SK-N-SH (cell line): Measurements from ENCODE around the gene PLAAT4. TPM values are rescaled to one million over a fixed set of nuclear protein-coding genes. Genes with fewer than 3 reads are reported as not detected.

Experiments used
- CTCF ChIA-PET: fragments of 300-600, 350-600 bp; formaldehyde crosslinking; extraction: SDS; loops from one replicate; lab custom pipeline; 2021; lab: Yijun Ruan, JAX
- POLR2A ChIA-PET: fragments of 350-600 bp; sonication (Branson Sonifier 250); formaldehyde crosslinking; extraction: SDS; loops from one replicate; lab custom pipeline; 2020; ENCODE audit warnings: antibody characterized with exemption, inconsistent platforms; lab: Yijun Ruan, JAX
- DNase-seq: peaks from one replicate; pipeline ENCODE4 v3.0.0; 2012
- H2AFZ ChIP-seq: fragments of 200-600 bp; sonication (generic); 2 replicates; pipeline ENCODE4 v1.8.1; 2016; ENCODE audit warnings: antibody characterized with exemption, mild to moderate bottlenecking, low read depth
- H3F3A ChIP-seq: fragments of 200-600 bp; sonication (generic); replicated peaks from 2 replicates; pipeline ENCODE3; 2016; ENCODE audit warnings: antibody characterized with exemption, mild to moderate bottlenecking; ENCODE audit not compliant: insufficient read depth
- H3K27ac ChIP-seq, 2 experiments: fragments of 200-500 bp in 1 of 2; fragments of 200-600 bp in 1 of 2; sonication (Bioruptor generic) in 1 of 2; sonication (generic), shearing (Covaris generic) in 1 of 2; 2 replicates each; pipeline versions ENCODE4 v1.5.1 to v1.6.1; 2014 to 2016; ENCODE audit warnings: low read depth in 2 of 2, inconsistent platforms in 1 of 2, low read length in 1 of 2, mild to moderate bottlenecking in 1 of 2, mixed read lengths in 1 of 2
- H3K27me3 ChIP-seq: fragments of 200-600 bp; sonication (generic), shearing (Covaris generic); 2 replicates; pipeline ENCODE4 v1.6.1; 2016; ENCODE audit warnings: mixed run types; ENCODE audit not compliant: insufficient read depth
- H3K36me3 ChIP-seq, 2 experiments: fragments of 200-500 bp in 1 of 2; fragments of 200-600 bp in 1 of 2; sonication (Bioruptor generic) in 1 of 2; sonication (generic) in 1 of 2; replicated peaks in 1 of 2; 2 replicates each; pipeline versions ENCODE3 to v1.5.1; 2014 to 2016; ENCODE audit warnings: low read length in 1 of 2, mild to moderate bottlenecking in 1 of 2; ENCODE audit not compliant: insufficient read depth in 2 of 2, control insufficient read depth in 1 of 2
- H3K4me1 ChIP-seq, 2 experiments: fragments of 200-500 bp in 1 of 2; fragments of 200-600 bp in 1 of 2; sonication (Bioruptor generic) in 1 of 2; sonication (generic), shearing (Covaris generic) in 1 of 2; 2 replicates each; pipeline versions ENCODE4 v1.5.1 to v1.6.1; 2014 to 2016; ENCODE audit warnings: low read depth in 1 of 2, low read length in 1 of 2, mixed run types in 1 of 2; ENCODE audit not compliant: insufficient read depth in 2 of 2, control insufficient read depth in 1 of 2
- H3K4me2 ChIP-seq: fragments of 200-600 bp; sonication (generic), shearing (Covaris generic); 2 replicates; pipeline ENCODE4 v1.6.1; 2017; ENCODE audit warnings: mixed run types
- H3K4me3 ChIP-seq, 2 experiments: fragments of 200-500 bp in 1 of 2; fragments of 200-600 bp in 1 of 2; sonication (Bioruptor generic) in 1 of 2; sonication (generic), shearing (Covaris generic) in 1 of 2; 2 replicates each; pipeline versions ENCODE4 v1.5.1 to v1.8.1; 2014 to 2016; ENCODE audit warnings: low read depth in 2 of 2, inconsistent platforms in 1 of 2, low read length in 1 of 2, mild to moderate bottlenecking in 1 of 2, mixed read lengths in 1 of 2, moderate library complexity in 1 of 2
- H3K79me2 ChIP-seq: fragments of 200-600 bp; sonication (generic); 2 replicates; pipeline ENCODE4 v1.8.1; 2017; ENCODE audit warnings: mild to moderate bottlenecking; ENCODE audit not compliant: insufficient read depth
- H3K9ac ChIP-seq: fragments of 200-600 bp; sonication (generic); 2 replicates; pipeline ENCODE4 v1.6.1; 2017; ENCODE audit warnings: mixed run types
- H3K9me2 ChIP-seq: fragments of 200-600 bp; sonication (generic); 2 replicates; pipeline ENCODE4 v1.6.1; 2017; ENCODE audit warnings: mixed run types
- H3K9me3 ChIP-seq: fragments of 200-600 bp; sonication (generic); 2 replicates; pipeline ENCODE4 v1.6.1; 2017; ENCODE audit warnings: mixed run types, mild to moderate bottlenecking, moderate library complexity
- H4K20me1 ChIP-seq: fragments of 200-600 bp; sonication (generic); 2 replicates; pipeline ENCODE4 v1.6.1; 2017; ENCODE audit warnings: mild to moderate bottlenecking, mixed run types; ENCODE audit not compliant: insufficient read depth
- CHD2 ChIP-seq: fragments of 150-350 bp; IDR thresholded peaks from 2 replicates; pipeline ENCODE4 v1.6.1; 2018; ENCODE audit warnings: low read length; ENCODE audit not compliant: partially characterized antibody
- EP300 ChIP-seq, 2 experiments: IDR thresholded peaks; 2 replicates each; pipeline versions ENCODE4 v1.4.0 to v1.6.1; 2012; ENCODE audit warnings: borderline replicate concordance in 1 of 2, low read depth in 1 of 2, low read length in 1 of 2
- EZH2phosphoT487 ChIP-seq: fragments of 200-600 bp; sonication (generic); IDR thresholded peaks from 2 replicates; pipeline ENCODE4 v1.6.1; 2017; ENCODE audit warnings: low read depth, mixed run types, mild to moderate bottlenecking, antibody characterized with exemption, moderate library complexity, borderline replicate concordance
- JUND ChIP-seq: IDR thresholded peaks from 2 replicates; pipeline ENCODE4 v1.4.0; 2012
- POLR2AphosphoS5 ChIP-seq: IDR thresholded peaks from 2 replicates; pipeline ENCODE4 v1.6.1; 2012; ENCODE audit warnings: low read depth, low read length
- RCOR1 ChIP-seq: fragments of 150-350 bp; IDR thresholded peaks from 2 replicates; pipeline ENCODE4 v1.6.1; 2017; ENCODE audit warnings: antibody characterized with exemption, low read length
- RFX5 ChIP-seq: IDR thresholded peaks from 2 replicates; pipeline ENCODE4 v1.6.1; 2012; ENCODE audit warnings: mild to moderate bottlenecking, improper control_type of control experiment, low read length
- SIN3A ChIP-seq: IDR thresholded peaks from 2 replicates; pipeline ENCODE4 v1.6.1; 2012; ENCODE audit warnings: low read depth, mild to moderate bottlenecking, low read length, moderate library complexity, borderline replicate concordance
- TEAD4 ChIP-seq: IDR thresholded peaks from 2 replicates; pipeline ENCODE4 v1.4.0; 2012; ENCODE audit warnings: mild to moderate bottlenecking, borderline replicate concordance; ENCODE audit not compliant: insufficient read depth
- WGBS: methylation state at CpG from one replicate; pipeline ENCODE4 v1.1.6; 2017; ENCODE audit warnings: low lambda C conversion rate; 5-methylcytosine and 5-hydroxymethylcytosine counted together
- polyA plus RNA-seq, 3 experiments: library from polyadenylated mRNA; depleted of rRNA; stranded (reverse); fragments of >200 nt; gene quantifications; 2 replicates each; pipeline ENCODE4 v1.2.3, GENCODE V29; 2012
- TF ChIP-seq, protein P1 (sequence below): IDR thresholded peaks from 2 replicates; pipeline ENCODE4 v1.4.0; 2012; ENCODE audit warnings: low read depth, borderline replicate concordance
- TF ChIP-seq, protein P2 (sequence below): IDR thresholded peaks from 2 replicates; pipeline ENCODE4; 2012
- TF ChIP-seq, protein P3 (sequence below): fragments of 150-350 bp; IDR thresholded peaks from 2 replicates; pipeline ENCODE4 v1.6.1; 2016; ENCODE audit warnings: mild to moderate bottlenecking, low read depth, low read length

The PLAAT4 gene
- polyA plus RNA-seq, 1 of the 3 experiments (the other 2 are of a cell fraction), result 5.6 TPM

DNA sequence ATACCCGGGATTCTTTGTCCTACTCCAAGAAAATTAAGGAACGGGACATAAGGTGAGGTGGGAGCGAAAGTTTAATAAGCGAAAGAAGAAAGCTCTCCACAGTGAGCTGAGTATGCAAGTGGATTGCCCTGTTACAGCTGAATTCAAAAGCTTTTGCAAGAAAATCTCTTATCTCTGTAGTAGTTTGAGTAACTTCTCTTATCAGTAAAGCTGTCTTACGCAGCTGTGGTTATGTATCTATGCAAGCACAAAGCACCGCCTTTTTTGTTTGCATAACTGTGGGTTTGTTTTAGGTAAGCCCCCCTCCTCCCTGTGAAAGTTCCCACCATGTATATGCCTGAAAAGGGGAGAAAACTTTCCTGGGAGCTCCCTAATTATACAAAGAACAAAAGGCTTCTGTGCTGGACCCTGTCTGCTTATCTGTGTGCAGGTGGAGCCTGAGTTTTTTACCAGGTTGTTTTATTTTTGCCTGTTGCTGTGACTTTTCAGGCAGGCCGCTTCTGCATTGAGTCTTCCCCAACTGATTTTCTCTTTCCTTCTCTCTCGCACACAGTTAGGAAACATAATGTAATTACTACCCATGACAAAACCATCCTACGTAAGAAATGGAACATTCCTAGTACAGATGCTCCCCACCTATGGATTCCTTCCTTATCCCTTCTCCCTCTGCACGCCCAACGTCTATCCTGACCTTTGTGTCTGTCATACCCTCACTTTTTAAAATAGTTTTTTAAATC lies 44.8 kb upstream of the PLAAT4 start:
- ChIA-PET POLR2A (no interaction called here), CTCF (no interaction called here)
- no peak overlapping the region; a peak in 1 of 4 replicates for H3K4me3 ChIP-seq
- DNase-seq, result no peak
- no peak overlapping the region for H3K9ac ChIP-seq
- H3K9me2 ChIP-seq, result no peaks in the 10 kb centered on the region
- no peaks in the 10 kb centered on the region for H3K79me2 ChIP-seq
- H2AFZ ChIP-seq, result no peak overlapping the region
- no peaks in the 10 kb centered on the region for H3F3A ChIP-seq
- H3K9me3 ChIP-seq, result 0 out of 2 replicates have a peak, but pooled peaks cover 1% of the 10 kb centered on the region
- WGBS, result 36% methylated on average over 11 of the region's 11 CpGs
- TF ChIP-seq, protein P1, sequence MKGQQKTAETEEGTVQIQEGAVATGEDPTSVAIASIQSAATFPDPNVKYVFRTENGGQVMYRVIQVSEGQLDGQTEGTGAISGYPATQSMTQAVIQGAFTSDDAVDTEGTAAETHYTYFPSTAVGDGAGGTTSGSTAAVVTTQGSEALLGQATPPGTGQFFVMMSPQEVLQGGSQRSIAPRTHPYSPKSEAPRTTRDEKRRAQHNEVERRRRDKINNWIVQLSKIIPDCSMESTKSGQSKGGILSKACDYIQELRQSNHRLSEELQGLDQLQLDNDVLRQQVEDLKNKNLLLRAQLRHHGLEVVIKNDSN, result no peak
- TF ChIP-seq JUND (no peak), RFX5 (no peak), RCOR1 (no peak), CHD2 (no peak), POLR2AphosphoS5 (no peak)
- TF ChIP-seq, protein P2, sequence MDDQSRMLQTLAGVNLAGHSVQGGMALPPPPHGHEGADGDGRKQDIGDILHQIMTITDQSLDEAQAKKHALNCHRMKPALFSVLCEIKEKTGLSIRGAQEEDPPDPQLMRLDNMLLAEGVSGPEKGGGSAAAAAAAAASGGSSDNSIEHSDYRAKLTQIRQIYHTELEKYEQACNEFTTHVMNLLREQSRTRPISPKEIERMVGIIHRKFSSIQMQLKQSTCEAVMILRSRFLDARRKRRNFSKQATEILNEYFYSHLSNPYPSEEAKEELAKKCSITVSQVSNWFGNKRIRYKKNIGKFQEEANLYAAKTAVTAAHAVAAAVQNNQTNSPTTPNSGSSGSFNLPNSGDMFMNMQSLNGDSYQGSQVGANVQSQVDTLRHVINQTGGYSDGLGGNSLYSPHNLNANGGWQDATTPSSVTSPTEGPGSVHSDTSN, result no peak
- H3K4me2 ChIP-seq, result peak overlapping the region; percentile 74
- no peak overlapping the region for H3K27ac ChIP-seq
- no peaks in the 10 kb centered on the region; a peak in 1 of 4 replicates for H3K4me1 ChIP-seq
- H3K27me3 ChIP-seq, result peaks cover 45% of the 10 kb centered on the region; the same call in 1 of the 2 replicates
- H4K20me1 ChIP-seq, result no peaks in the 10 kb centered on the region
- no peaks in the 10 kb centered on the region for H3K36me3 ChIP-seq

DNA sequence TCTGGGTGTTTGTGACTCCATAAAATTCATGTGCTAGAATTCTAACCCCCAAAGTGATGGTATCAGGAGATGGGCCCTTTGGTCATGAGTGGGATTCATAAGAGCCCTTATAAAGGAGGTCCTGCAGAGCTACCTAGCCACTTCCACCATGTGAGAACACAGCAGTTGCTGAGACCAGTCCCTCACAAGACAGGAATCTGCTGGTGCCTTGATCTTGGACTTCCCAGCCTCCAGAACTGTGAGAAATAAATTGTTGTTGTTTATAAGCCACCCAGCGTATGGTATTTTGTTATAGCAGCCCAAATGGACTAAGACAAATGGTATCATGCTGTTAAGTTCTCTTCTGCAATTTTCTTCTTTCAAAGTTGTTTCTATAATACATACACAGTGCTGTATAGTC lies 44.2 kb upstream of the PLAAT4 start:
- Histone ChIP-seq H3K79me2 (no peaks in the 10 kb centered on the region), H3K27me3 (peaks cover 45% of the 10 kb centered on the region; the same call in 1 of the 2 replicates), H3K9me3 (no peaks in the 10 kb centered on the region), H3K36me3 (no peaks in the 10 kb centered on the region), H3F3A (no peaks in the 10 kb centered on the region), H3K9me2 (no peaks in the 10 kb centered on the region), H3K27ac (no peak overlapping the region), H3K4me1 (no peaks in the 10 kb centered on the region; a peak in 1 of 4 replicates), H2AFZ (no peak overlapping the region), H3K4me3 (no peak overlapping the region), H4K20me1 (no peaks in the 10 kb centered on the region), H3K9ac (no peak overlapping the region), H3K4me2 (no peak overlapping the region)
- ChIA-PET POLR2A (no interaction called here), CTCF (no interaction called here)
- TF ChIP-seq POLR2AphosphoS5, result no peak
- no peak for TF ChIP-seq EP300 (IDR thresholded peaks at IDR 0.05; ENCODE audit: borderline replicate concordance in 1 of 2, low read depth in 1 of 2, low read length in 1 of 2)
- WGBS, result 39% methylated on average over 1 of the region's 1 CpG
- no peak for DNase-seq

DNA sequence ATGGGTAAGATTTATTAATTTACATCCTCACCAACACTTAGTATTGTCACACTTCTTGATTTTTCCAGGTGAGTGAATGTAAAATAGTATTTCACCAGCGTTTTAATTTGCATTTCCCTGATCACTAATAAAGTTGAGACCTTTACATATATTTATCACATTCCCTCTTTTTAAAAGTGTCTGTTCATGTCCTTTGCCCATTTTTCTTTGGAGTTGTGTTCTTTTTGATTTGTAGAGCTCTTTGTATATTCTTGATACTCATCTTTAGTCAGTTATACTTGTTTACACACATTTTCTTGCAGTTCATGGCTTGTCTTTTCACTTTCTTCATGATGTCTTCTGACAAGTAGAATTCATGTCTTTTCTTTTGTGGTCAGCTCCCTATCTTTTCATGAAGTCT lies 43.5 kb upstream of the PLAAT4 start:
- H2AFZ ChIP-seq, result no peak overlapping the region
- no peaks in the 10 kb centered on the region for H3K9me3 ChIP-seq
- H3K27ac ChIP-seq, result no peak overlapping the region
- POLR2A ChIA-PET, result no interaction called here
- WGBS, result 41% methylated on average over 1 of the region's 1 CpG
- no peaks in the 10 kb centered on the region for H3K36me3 ChIP-seq
- H3K27me3 ChIP-seq, result peaks cover 45% of the 10 kb centered on the region; the same call in 1 of the 2 replicates
- no peaks in the 10 kb centered on the region for H4K20me1 ChIP-seq
- H3K9me2 ChIP-seq, result no peaks in the 10 kb centered on the region
- no peak overlapping the region for H3K4me3 ChIP-seq
- no peak overlapping the region for H3K9ac ChIP-seq
- H3K79me2 ChIP-seq, result no peaks in the 10 kb centered on the region
- TF ChIP-seq, protein P3, sequence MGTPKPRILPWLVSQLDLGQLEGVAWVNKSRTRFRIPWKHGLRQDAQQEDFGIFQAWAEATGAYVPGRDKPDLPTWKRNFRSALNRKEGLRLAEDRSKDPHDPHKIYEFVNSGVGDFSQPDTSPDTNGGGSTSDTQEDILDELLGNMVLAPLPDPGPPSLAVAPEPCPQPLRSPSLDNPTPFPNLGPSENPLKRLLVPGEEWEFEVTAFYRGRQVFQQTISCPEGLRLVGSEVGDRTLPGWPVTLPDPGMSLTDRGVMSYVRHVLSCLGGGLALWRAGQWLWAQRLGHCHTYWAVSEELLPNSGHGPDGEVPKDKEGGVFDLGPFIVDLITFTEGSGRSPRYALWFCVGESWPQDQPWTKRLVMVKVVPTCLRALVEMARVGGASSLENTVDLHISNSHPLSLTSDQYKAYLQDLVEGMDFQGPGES, result no peak
- TF ChIP-seq SIN3A, result no peak
- TF ChIP-seq EZH2phosphoT487, result no peak
- TF ChIP-seq CHD2, result no peak
- TF ChIP-seq TEAD4, result no peak
- no peak for TF ChIP-seq EP300 (IDR thresholded peaks at IDR 0.05; ENCODE audit: borderline replicate concordance in 1 of 2, low read depth in 1 of 2, low read length in 1 of 2)
- H3K4me1 ChIP-seq, result no peaks in the 10 kb centered on the region; a peak in 1 of 4 replicates
- CTCF ChIA-PET, result interaction anchor here (2.8 kb wide), 1 partner anchor 14 kb away, joined by 17 read pairs; no protein-coding TSS in a partner anchor
- H3K4me2 ChIP-seq, result no peak overlapping the region
- DNase-seq, result no peak
- H3F3A ChIP-seq, result no peaks in the 10 kb centered on the region
